Gastroesophageal sphincter (tissue), 4 donors: ENCODE measurements around the gene SIN3B. TPM values are rescaled to one million over a fixed set of nuclear protein-coding genes. Genes with fewer than 3 reads are reported as not detected.
A peak's percentile ranks its signal among the peaks of the same experiment; 100 is the strongest.

Experiments used
- ATAC-seq: fragments of 150-250 bp; one replicate; pipeline ENCODE4 v1.9.1; 2016; ENCODE audit warnings: mild to moderate bottlenecking, moderate library complexity
- H3K27ac ChIP-seq, 4 donors: fragments of 200-600 bp; sonication (generic) in 3 of 4; 1 replicate in 3 of 4; 2 replicates in 1 of 4; pipeline ENCODE4 v1.5.1; 2016 to 2019
- H3K27me3 ChIP-seq: fragments of 200-600 bp; sonication (generic); one replicate; pipeline ENCODE4 v1.5.1; 2019
- H3K36me3 ChIP-seq, 2 donors: fragments of 200-600 bp; sonication (generic); one replicate each; pipeline ENCODE4 v1.5.1; 2019; ENCODE audit warnings: control low read depth in 1 of 2
- H3K4me1 ChIP-seq, 3 donors: fragments of 200-600 bp; sonication (generic); 1 replicate in 2 of 3; 2 replicates in 1 of 3; pipeline ENCODE4 v1.5.1; 2016 to 2019; ENCODE audit warnings: control low read depth in 2 of 3
- H3K4me3 ChIP-seq, 2 donors: fragments of 200-600 bp; sonication (generic); one replicate each; pipeline ENCODE4 v1.5.1; 2019; ENCODE audit warnings: mild to moderate bottlenecking in 1 of 2, moderate library complexity in 1 of 2
- H3K9me3 ChIP-seq, 3 donors: fragments of 200-600 bp; sonication (generic); one replicate each; pipeline ENCODE4 v1.5.1; 2017 to 2019; ENCODE audit warnings: control low read depth in 2 of 3
- CTCF ChIP-seq, 4 experiments: fragments of 200-600 bp in 2 of 4; fragments of 450-650 bp in 2 of 4; sonication (generic) in 1 of 4; IDR thresholded peaks; one replicate each; pipeline ENCODE4 v1.5.1; 2017 to 2019; ENCODE audit warnings: antibody characterized with exemption in 4 of 4, mild to moderate bottlenecking in 2 of 4, moderate library complexity in 2 of 4
- EP300 ChIP-seq: sonication (generic); formaldehyde crosslinking; IDR thresholded peaks from one replicate; pipeline ENCODE4 v1.6.1; 2017; ENCODE audit warnings: antibody characterized with exemption, mild to moderate bottlenecking
- POLR2A ChIP-seq, 2 donors: fragments of 450-650 bp; IDR thresholded peaks; one replicate each; pipeline ENCODE4 v1.6.1; 2017; ENCODE audit warnings: antibody characterized with exemption in 2 of 2, mild to moderate bottlenecking in 2 of 2, moderate library complexity in 1 of 2
- POLR2AphosphoS5 ChIP-seq: sonication (generic); formaldehyde crosslinking; IDR thresholded peaks from one replicate; pipeline ENCODE4 v1.6.1; 2017; ENCODE audit warnings: antibody characterized with exemption
- WGBS, 2 donors: methylation state at CpG; one replicate each; pipeline ENCODE4 v1.1.5; 2018; ENCODE audit warnings: low coverage in 1 of 2; 5-methylcytosine and 5-hydroxymethylcytosine counted together
- total RNA-seq, 4 donors: library from RNA; depleted of rRNA; stranded (reverse); fragments of >200 nt; gene quantifications; one replicate each; pipeline ENCODE4 v1.1.0, GENCODE V29; 2016

The SIN3B gene
- total RNA-seq, 4 donors from 2014 or later, result 19.7 to 55.7 (median 45.8) TPM

- ATAC-seq, result no peak
- Histone ChIP-seq H3K27me3 (peaks cover 6% of the 10 kb centered on the region), H3K9me3 (no peaks in the 10 kb centered on the region), H3K27ac (peak overlapping the region in 1 of 4 donors; percentile 9), H3K4me1 (peaks cover 0 to 40% (median 7%) of the 10 kb centered on the region in 3 donors), H3K36me3 (no peaks in the 10 kb centered on the region), H3K4me3 (no peak overlapping the region)
- no peak for TF ChIP-seq CTCF (IDR thresholded peaks at IDR 0.05)
- 60% methylated on average over 1 of the region's 7 CpGs; no CpG with 5 or more reads in 1 of the 2 donors for WGBS, 2 donors
Observed at GRCh38 chr19:16894080-16894479, 64.9 kb downstream of the SIN3B start.

- H3K36me3 ChIP-seq, result no peaks in the 10 kb centered on the region
- H3K9me3 ChIP-seq, result no peaks in the 10 kb centered on the region
- no peak for TF ChIP-seq POLR2A (IDR thresholded peaks at IDR 0.05)
- 43 to 80% methylated on average over 1 to 13 of the region's 30 CpGs for WGBS, 2 donors
- H3K27ac ChIP-seq, result peak overlapping the region in 1 of 4 donors; percentile 80
- ATAC-seq, result no peak
- H3K4me1 ChIP-seq, result peaks cover 0 to 32% (median 7%) of the 10 kb centered on the region in 3 donors
- no peaks in the 10 kb centered on the region for H3K27me3 ChIP-seq
- H3K4me3 ChIP-seq, result peak overlapping the region in 1 of 2 donors; percentile 78
Observed at GRCh38 chr19:16895467-16896145, 66.4 kb downstream of the SIN3B start.

GRCh38 chr19:16896146-16897028 lies 67.2 kb downstream of the SIN3B start:
- Histone ChIP-seq H3K4me1 (peaks cover 0 to 32% (median 7%) of the 10 kb centered on the region in 3 donors), H3K9me3 (no peaks in the 10 kb centered on the region), H3K4me3 (peak overlapping the region; percentile 41 to 78), H3K36me3 (no peaks in the 10 kb centered on the region), H3K27me3 (no peaks in the 10 kb centered on the region), H3K27ac (peak overlapping the region in 3 of 4 donors; percentile 62 to 80 (median 71))
- WGBS, 2 donors, result 0% methylated on average over 1 of the region's 66 CpGs; no CpG with 5 or more reads in 1 of the 2 donors
- TF ChIP-seq POLR2A (IDR thresholded peaks at IDR 0.05), result peak in 1 of 2 donors; percentile 10
- TF ChIP-seq EP300, result no peak
- TF ChIP-seq CTCF (IDR thresholded peaks at IDR 0.05), result no peak
- peak; percentile 37 for ATAC-seq

GRCh38 chr19:16897029-16897855 lies 68.0 kb downstream of the SIN3B start:
- H3K9me3 ChIP-seq, result no peaks in the 10 kb centered on the region
- TF ChIP-seq POLR2AphosphoS5, result no peak
- TF ChIP-seq EP300, result no peak
- TF ChIP-seq POLR2A (IDR thresholded peaks at IDR 0.05), result no peak
- no peak for TF ChIP-seq CTCF (IDR thresholded peaks at IDR 0.05)
- H3K4me3 ChIP-seq, result peak overlapping the region; percentile 41 to 78
- H3K36me3 ChIP-seq, result no peaks in the 10 kb centered on the region
- peaks cover 0 to 32% (median 7%) of the 10 kb centered on the region in 3 donors for H3K4me1 ChIP-seq
- WGBS, 2 donors, result 3 to 7% methylated on average over 9 to 11 of the region's 68 CpGs
- no peaks in the 10 kb centered on the region for H3K27me3 ChIP-seq
- peak overlapping the region; percentile 8 to 91 (median 83) for H3K27ac ChIP-seq
- peak; percentile 93 for ATAC-seq

GRCh38 chr19:16897856-16898161 lies 68.6 kb downstream of the SIN3B start:
- Histone ChIP-seq H3K36me3 (no peaks in the 10 kb centered on the region), H3K4me3 (peak overlapping the region; percentile 41 to 78), H3K4me1 (peaks cover 0 to 32% (median 7%) of the 10 kb centered on the region in 3 donors), H3K27ac (peak overlapping the region; percentile 8 to 91 (median 83)), H3K9me3 (no peaks in the 10 kb centered on the region), H3K27me3 (no peaks in the 10 kb centered on the region)
- peak; percentile 45 for ATAC-seq
- TF ChIP-seq CTCF (IDR thresholded peaks at IDR 0.05) (no peak), POLR2AphosphoS5 (no peak), POLR2A (IDR thresholded peaks at IDR 0.05) (no peak), EP300 (no peak)
- WGBS, 2 donors, result 13 to 18% methylated on average over 8 to 10 of the region's 30 CpGs
